ENCODE results near the gene PRPH.
"Not testable (repeated sequence)": the region's sequence is repeated elsewhere in the genome, so short reads cannot be mapped to it uniquely, and the experiment has no call there.

Gene PRPH

DNA sequence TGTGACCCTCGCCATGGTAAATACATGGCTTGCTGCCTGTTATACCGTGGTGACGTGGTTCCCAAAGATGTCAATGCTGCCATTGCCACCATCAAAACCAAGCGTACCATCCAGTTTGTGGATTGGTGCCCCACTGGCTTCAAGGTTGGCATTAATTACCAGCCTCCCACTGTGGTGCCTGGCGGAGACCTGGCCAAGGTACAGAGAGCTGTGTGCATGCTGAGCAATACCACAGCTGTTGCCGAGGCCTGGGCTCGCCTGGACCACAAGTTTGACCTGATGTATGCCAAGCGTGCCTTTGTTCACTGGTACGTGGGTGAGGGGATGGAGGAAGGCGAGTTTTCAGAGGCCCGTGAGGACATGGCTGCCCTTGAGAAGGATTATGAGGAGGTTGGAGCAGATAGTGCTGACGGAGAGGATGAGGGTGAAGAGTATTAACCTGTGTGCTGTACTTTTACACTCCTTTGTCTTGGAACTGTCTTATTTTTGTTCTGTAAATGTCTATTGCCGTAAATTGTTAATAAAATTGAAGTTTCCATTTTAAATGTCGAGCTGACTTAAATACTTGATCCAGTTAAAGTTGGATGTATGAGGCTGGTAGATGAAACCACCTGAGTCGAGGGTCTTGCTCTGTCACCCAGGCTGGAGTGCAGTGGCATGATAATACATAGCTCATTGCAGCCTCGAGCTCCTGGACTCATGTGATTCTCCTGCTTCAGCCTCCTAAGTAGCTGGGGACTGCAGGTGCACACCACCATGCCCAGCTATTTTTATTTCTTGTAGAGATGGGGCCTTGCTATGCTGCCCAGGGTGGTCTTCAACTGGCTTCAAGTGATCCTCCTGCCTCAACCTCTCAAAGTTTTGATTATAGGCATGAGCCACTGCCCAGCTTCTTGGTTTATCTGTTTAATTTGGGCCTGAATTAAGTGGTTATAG lies 21.9 kb upstream of the PRPH start:
- DNase-seq (ENCODE audit: low read depth): no peak
- no peak overlapping the region for H3K4me3 ChIP-seq (ENCODE audit: low read depth, low read length)
- TF ChIP-seq, protein P1, sequence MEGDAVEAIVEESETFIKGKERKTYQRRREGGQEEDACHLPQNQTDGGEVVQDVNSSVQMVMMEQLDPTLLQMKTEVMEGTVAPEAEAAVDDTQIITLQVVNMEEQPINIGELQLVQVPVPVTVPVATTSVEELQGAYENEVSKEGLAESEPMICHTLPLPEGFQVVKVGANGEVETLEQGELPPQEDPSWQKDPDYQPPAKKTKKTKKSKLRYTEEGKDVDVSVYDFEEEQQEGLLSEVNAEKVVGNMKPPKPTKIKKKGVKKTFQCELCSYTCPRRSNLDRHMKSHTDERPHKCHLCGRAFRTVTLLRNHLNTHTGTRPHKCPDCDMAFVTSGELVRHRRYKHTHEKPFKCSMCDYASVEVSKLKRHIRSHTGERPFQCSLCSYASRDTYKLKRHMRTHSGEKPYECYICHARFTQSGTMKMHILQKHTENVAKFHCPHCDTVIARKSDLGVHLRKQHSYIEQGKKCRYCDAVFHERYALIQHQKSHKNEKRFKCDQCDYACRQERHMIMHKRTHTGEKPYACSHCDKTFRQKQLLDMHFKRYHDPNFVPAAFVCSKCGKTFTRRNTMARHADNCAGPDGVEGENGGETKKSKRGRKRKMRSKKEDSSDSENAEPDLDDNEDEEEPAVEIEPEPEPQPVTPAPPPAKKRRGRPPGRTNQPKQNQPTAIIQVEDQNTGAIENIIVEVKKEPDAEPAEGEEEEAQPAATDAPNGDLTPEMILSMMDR (IDR thresholded peaks at IDR 0.05; ENCODE audit: low read depth, low read length, missing control alignments): no peak

DNA sequence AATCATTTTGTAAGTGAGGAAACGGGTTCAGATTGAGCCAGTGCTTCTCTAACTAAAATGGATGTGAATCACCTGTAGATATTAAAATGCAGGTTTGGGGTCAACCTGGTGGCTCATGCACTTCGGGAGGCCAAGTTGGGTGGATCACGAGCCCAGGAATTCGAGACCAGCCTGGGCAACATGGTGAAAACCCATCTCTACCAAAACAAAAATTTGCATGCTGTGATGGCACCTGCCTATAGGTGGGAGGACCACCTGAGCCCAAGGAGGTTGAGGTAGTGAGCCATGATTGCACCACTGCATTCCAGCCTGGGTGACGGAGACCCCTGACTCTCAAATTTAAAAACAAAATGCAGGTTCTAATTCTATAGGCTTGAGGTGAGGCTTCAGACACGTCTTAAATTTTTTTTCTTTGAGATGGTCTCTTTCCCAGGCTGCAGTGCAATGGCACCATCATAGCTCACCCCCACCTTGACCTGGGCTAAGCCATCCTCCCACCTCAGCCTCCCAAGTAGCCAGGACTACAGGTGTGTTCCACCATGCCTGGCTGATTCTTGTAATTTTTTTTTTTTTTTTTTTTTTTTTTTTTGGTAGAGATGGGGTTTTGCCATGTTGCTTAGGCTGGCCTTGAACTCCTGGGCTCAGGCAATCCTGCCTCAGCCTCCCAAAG lies 21.1 kb upstream of the PRPH start:
- TF ChIP-seq, protein P1 (IDR thresholded peaks at IDR 0.05; ENCODE audit: low read depth, low read length, missing control alignments): no peak
- no peak overlapping the region for H3K4me3 ChIP-seq (ENCODE audit: low read depth, low read length)
- no peak for DNase-seq (ENCODE audit: low read depth)

DNA sequence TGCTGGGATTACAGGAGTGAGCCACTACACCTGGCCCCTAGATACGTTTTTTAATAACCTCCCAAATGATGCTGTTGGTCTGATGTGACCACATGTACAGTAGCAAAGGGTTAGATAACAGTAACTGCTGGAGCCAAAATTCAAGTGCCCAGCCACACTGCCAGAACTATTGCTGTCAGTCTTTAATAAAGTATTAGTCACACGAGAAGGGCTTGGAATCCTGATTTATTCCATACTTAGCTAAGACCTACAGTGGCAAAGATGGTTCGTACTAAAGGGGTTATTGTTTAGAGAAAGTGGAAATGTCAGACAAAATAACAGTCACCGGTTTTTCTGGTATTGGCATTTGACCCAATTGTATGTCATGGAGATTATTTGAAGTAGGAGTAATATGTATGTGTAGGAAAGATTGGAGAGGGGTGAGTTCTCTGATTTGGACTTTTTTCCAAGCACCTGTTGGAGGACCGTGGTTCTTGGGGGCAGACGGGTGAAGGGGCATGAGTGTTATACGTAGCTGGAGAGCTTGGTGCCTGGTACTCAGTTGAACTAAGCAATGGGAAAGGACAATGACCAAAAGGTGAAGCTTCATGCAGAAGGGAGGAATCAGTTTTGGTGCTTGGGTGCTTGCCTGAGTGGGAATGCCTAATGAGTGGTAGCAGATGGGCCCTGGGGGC lies 20.4 kb upstream of the PRPH start:
- no peak overlapping the region for H3K4me3 ChIP-seq (ENCODE audit: low read depth, low read length)
- TF ChIP-seq, protein P1 (IDR thresholded peaks at IDR 0.05; ENCODE audit: low read depth, low read length, missing control alignments): no peak
- DNase-seq (ENCODE audit: low read depth): no peak

DNA sequence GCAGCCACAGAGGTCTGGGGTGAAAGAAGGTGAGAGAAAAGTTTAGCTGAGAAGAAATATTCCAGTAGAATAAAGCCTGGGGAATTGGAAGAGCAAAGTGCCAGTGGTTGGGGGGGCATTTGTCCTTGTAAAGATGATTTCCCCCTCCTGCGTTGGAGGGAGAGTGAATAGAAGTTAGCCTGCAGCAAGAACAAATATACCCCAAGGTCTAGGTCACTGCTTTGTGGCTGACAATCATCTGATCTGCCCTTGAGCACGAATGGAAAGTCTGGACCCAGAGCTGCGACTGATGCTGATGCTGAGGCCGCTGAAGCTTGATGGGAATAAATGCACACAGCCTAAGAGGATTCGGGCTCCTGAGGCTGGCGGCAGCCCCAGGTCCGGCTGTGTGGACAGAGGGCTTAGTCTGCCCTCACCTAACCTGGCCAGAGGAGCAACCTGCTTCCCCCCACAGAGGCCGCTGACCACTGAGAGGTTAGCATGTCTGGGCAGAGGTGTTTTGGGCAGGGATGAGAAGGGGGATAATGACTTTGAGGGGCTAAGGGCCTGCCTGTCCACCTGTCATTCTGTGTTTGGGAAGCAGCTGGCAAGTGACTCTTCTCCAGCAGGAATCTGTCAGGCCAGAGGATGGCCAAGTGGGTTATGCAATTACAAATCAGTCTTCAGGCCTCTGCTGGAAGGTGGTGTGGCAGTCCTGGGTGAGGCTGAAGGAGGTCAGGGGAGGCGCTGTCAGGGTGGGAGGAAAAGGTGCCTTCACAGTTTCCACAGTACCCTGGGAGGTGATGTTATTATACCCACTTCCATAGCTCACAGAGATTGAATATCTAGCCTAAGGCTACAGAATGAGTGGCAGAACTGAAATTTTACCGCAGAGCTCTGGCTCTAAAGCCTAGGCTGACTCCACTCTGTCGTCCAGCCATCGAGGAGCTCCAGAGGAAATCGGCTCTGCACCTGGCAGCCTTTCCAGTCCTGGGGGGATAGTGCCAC lies 18.4 kb upstream of the PRPH start:
- TF ChIP-seq, protein P1 (IDR thresholded peaks at IDR 0.05; ENCODE audit: low read depth, low read length, missing control alignments): no peak
- DNase-seq (ENCODE audit: low read depth): no peak
- no peak overlapping the region for H3K4me3 ChIP-seq (ENCODE audit: low read depth, low read length)

DNA sequence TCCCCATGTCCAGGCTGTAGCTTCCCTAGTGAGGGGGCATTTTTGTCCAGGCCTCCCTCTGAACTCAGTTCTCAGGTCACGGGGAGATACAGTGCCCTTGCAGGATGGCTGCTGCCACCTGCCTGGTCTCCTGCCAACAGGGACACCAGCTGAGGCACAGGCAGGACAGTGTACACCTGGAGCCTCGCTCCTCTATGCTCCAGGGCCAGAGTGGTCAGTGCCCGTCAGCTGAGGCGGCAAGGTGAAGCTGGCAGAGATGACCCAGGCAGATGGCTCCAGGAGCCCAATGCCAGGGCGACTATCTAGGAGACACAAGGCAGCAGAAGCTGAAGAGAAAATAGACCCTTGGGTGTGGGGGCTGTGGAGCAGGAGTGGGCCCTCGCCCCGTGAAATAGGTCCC lies 17.5 kb upstream of the PRPH start:
- no peak for DNase-seq (ENCODE audit: low read depth)
- TF ChIP-seq, protein P1 (IDR thresholded peaks at IDR 0.05; ENCODE audit: low read depth, low read length, missing control alignments): no peak
- no peak overlapping the region for H3K4me3 ChIP-seq (ENCODE audit: low read depth, low read length)

DNA sequence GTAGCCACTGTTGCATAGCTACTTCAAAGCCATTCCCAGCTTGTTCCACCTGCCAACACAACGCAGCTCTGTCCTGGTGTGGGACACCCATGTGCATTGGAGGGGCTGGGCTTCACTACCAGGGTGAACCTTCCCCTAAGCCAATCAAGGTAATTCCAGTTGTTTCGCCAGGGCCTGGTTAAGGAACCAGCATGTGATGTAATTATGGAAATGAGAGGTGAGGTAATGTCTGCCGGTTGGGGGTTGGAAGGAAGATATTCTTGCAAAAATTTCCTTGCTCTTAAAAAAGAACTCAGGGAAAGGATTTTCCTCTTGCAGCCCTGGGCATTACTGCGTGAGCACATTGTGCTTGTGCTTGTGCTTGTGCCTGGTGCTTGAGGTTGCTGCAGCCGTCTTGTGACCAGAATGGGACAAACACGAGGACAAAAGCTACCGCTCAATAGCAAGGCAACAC lies 15.2 kb upstream of the PRPH start:
- TF ChIP-seq, protein P1 (IDR thresholded peaks at IDR 0.05; ENCODE audit: low read depth, low read length, missing control alignments): no peak
- no peak for DNase-seq (ENCODE audit: low read depth)
- no peak overlapping the region for H3K4me3 ChIP-seq (ENCODE audit: low read depth, low read length)

DNA sequence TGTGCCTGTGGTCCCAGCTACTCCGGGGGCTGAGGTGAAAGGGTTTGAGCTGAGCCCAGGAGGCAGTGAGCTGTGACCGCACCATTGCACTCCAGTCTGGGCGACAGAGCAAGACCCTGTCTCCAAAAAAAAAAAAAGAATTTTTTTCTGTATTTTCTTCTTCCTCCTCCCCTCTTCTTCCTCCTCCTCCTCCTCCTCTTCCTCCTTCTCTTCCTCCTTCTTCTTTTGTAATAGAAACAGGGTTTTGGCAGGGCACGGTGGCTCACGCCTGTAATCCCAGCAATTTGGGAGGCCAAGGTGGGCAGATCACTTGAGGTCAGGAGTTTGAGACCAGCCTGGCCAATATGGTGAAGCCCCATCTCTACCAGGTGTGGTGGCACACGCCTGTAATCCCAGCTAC lies 14.4 kb upstream of the PRPH start:
- not testable (repeated sequence) for H3K4me3 ChIP-seq (ENCODE audit: low read depth, low read length); DNase-seq (ENCODE audit: low read depth)

All from GM12864 (cell line).